Esophagus muscularis mucosa (tissue), 4 donors: ENCODE measurements around the gene ARHGAP24.

Source experiments
- EP300 ChIP-seq: sonication (generic); formaldehyde crosslinking; IDR thresholded peaks from one replicate; pipeline ENCODE4 v1.6.1; 2017; ENCODE audit warnings: antibody characterized with exemption
- POLR2A ChIP-seq: fragments of 450-650 bp; IDR thresholded peaks from one replicate; pipeline ENCODE4 v1.6.1; 2017; ENCODE audit warnings: antibody characterized with exemption, moderate library complexity, mild to moderate bottlenecking, low read depth
- TF ChIP-seq, protein P1 (sequence below), 3 experiments: fragments of 200-600 bp in 2 of 3; fragments of 450-650 bp in 1 of 3; sonication (generic) in 2 of 3; IDR thresholded peaks; one replicate each; pipeline ENCODE4 v1.5.1; 2017 to 2019; ENCODE audit warnings: antibody characterized with exemption in 3 of 3, mild to moderate bottlenecking in 2 of 3, moderate library complexity in 1 of 3

DNA sequence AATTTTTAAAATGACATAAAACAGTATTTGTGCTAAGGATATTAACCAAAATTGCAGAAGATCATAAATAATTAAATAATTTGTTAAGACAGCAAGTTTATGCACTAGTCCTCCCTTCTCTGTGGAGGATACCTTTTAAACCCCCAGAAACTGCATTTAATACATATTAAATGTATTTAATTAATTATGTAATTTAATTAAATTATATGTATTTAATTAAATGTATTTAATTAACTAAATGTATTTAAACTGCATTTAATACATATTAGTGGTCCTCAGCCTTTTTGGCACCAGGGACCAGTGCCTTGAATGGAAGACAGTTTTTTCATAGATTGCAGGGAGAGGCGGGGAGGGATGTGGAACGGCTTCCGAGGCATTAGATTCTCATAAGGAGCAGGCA is 404.6 kb downstream of the ARHGAP24 start:
- TF ChIP-seq EP300, result no peak
- no peak for TF ChIP-seq POLR2A
- TF ChIP-seq, protein P1, sequence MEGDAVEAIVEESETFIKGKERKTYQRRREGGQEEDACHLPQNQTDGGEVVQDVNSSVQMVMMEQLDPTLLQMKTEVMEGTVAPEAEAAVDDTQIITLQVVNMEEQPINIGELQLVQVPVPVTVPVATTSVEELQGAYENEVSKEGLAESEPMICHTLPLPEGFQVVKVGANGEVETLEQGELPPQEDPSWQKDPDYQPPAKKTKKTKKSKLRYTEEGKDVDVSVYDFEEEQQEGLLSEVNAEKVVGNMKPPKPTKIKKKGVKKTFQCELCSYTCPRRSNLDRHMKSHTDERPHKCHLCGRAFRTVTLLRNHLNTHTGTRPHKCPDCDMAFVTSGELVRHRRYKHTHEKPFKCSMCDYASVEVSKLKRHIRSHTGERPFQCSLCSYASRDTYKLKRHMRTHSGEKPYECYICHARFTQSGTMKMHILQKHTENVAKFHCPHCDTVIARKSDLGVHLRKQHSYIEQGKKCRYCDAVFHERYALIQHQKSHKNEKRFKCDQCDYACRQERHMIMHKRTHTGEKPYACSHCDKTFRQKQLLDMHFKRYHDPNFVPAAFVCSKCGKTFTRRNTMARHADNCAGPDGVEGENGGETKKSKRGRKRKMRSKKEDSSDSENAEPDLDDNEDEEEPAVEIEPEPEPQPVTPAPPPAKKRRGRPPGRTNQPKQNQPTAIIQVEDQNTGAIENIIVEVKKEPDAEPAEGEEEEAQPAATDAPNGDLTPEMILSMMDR (IDR thresholded peaks at IDR 0.05), result no peak
